ENCODE data around the gene ISYNA1. TPM values are rescaled to one million over a fixed set of nuclear protein-coding genes. Genes with fewer than 3 reads are reported as not detected.

The ISYNA1 gene
- 25.9 to 47.4 TPM (median 43.7 TPM) in 5 replicates for total RNA-seq (2022; extraction: Qiagen RNA extraction)

GRCh38 chr19:18437491-18438330 lies at the start of gene ISYNA1:
Gene ISYNA1, minus strand, starts transcription at chr19:18438133. Its CDS starts 154 bp downstream, at chr19:18437979.

DNA sequence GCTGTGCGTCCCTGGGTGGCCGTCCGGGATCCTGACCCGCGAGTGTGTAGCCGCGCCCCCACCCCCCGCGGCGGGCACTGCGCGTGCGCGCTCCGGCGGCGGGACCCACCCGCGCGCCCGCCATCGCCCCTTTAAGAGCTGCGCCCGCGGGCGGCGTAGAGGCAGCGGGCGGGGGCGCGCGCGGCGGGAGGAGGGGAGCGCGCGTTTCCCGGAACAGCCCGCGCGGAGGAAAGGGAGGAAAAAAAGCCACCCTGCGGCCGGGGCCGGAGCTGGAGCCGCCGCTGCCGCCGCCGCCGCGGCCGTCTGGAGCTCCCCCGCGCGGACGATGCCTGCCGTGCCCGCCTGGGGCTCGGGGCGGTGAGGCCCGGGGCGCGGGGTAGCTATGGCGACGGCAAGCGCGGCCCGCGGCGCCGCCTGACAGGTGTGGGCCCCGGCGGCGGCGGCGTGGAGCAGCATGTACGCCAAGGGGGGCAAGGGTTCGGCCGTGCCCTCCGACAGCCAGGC lies 18.7 kb downstream of the ISYNA1 start, which contains the start of gene SSBP4:
SSBP4 (plus strand) TSS at position 204 of the 504 bp plus-strand sequence; CDS start at position 455, 251 bp downstream.

GRCh38 chr19:18397242-18398202 lies 40.4 kb downstream of the ISYNA1 start, which contains the start of gene LRRC25:
Gene LRRC25, minus strand, starts transcription at chr19:18397622. Its CDS starts 659 bp downstream, at chr19:18396963.

GRCh38 chr19:18385675-18386542 lies 52.0 kb downstream of the ISYNA1 start, which contains the start of gene GDF15:
Gene GDF15, plus strand, starts transcription at chr19:18386158. Its CDS starts 32 bp downstream, at chr19:18386190.

Other genes with a start within 250 kb of the ISYNA1 start
- gene MPV17L2, start 244.9 kb downstream of the ISYNA1 start, total RNA-seq (2022; extraction: Qiagen RNA extraction), result 9.1 to 13.1 TPM (median 11.6 TPM) in 5 replicates
- gene RAB3A, start 234.1 kb downstream of the ISYNA1 start, total RNA-seq (2022; extraction: Qiagen RNA extraction), result 0.49 to 1.1 TPM (median 0.85 TPM) in 5 replicates
- gene PDE4C, start 211.7 kb downstream of the ISYNA1 start, total RNA-seq (2022; extraction: Qiagen RNA extraction), result 0.12 to 0.15 TPM (median 0.13 TPM) in 4 of 5 replicates, not detected in the other
- 0.48 to 0.68 TPM (median 0.50 TPM) in 5 replicates for gene IQCN, start 163.7 kb downstream of the ISYNA1 start, total RNA-seq (2022; extraction: Qiagen RNA extraction)
- gene JUND, start 156.5 kb downstream of the ISYNA1 start, total RNA-seq (2022; extraction: Qiagen RNA extraction), result 25.7 to 58.5 TPM (median 52.9 TPM) in 5 replicates
- 199 to 254 TPM (median 241 TPM) in 5 replicates for gene LSM4, start 115.1 kb downstream of the ISYNA1 start, total RNA-seq (2022; extraction: Qiagen RNA extraction)
- gene PGPEP1, start 97.5 kb downstream of the ISYNA1 start, total RNA-seq (2022; extraction: Qiagen RNA extraction), result 2.1 to 3.4 TPM (median 3.0 TPM) in 5 replicates
- 26.2 to 63.2 TPM (median 48.3 TPM) in 5 replicates for gene GDF15, start 52.0 kb downstream of the ISYNA1 start, total RNA-seq (2022; extraction: Qiagen RNA extraction)
- not detected in 5 replicates for gene LRRC25, start 40.5 kb downstream of the ISYNA1 start, total RNA-seq (2022; extraction: Qiagen RNA extraction)
- gene SSBP4, start 18.7 kb downstream of the ISYNA1 start, total RNA-seq (2022; extraction: Qiagen RNA extraction), result 40.6 to 63.0 TPM (median 53.8 TPM) in 5 replicates
- gene ELL, start 83.9 kb upstream of the ISYNA1 start, total RNA-seq (2022; extraction: Qiagen RNA extraction), result 3.5 to 5.9 TPM (median 5.1 TPM) in 5 replicates
- 116 to 162 TPM (median 158 TPM) in 5 replicates for gene FKBP8, start 105.4 kb upstream of the ISYNA1 start, total RNA-seq (2022; extraction: Qiagen RNA extraction)
- gene KXD1, start 119.7 kb upstream of the ISYNA1 start, total RNA-seq (2022; extraction: Qiagen RNA extraction), result 84.8 to 109 TPM (median 104 TPM) in 5 replicates
- 1,020 to 1,245 TPM (median 1,197 TPM) in 5 replicates for gene UBA52, start 133.7 kb upstream of the ISYNA1 start, total RNA-seq (2022; extraction: Qiagen RNA extraction)
- gene REX1BD, start 150.7 kb upstream of the ISYNA1 start, total RNA-seq (2022; extraction: Qiagen RNA extraction), result 36.5 to 63.0 TPM (median 58.2 TPM) in 5 replicates
- 2.5 to 6.0 TPM (median 4.5 TPM) in 5 replicates for gene CRLF1, start 168.7 kb upstream of the ISYNA1 start, total RNA-seq (2022; extraction: Qiagen RNA extraction)
- 3.9 to 6.7 TPM (median 5.9 TPM) in 5 replicates for gene TMEM59L, start 174.7 kb upstream of the ISYNA1 start, total RNA-seq (2022; extraction: Qiagen RNA extraction)
- 2.2 to 4.2 TPM (median 3.3 TPM) in 5 replicates for gene KLHL26, start 198.9 kb upstream of the ISYNA1 start, total RNA-seq (2022; extraction: Qiagen RNA extraction)
- 3.4 to 5.5 TPM (median 4.2 TPM) in 5 replicates for gene CRTC1, start 245.5 kb upstream of the ISYNA1 start, total RNA-seq (2022; extraction: Qiagen RNA extraction)

Data from A549 treated with CORT108297 at 1 μM for 4 hours (cell line).